Smooth muscle cell of the umbilical artery (primary cell): ENCODE results near the gene TAF4B. TPM values are rescaled to one million over a fixed set of nuclear protein-coding genes. Genes with fewer than 3 reads are reported as not detected.

Source experiments
- total RNA-seq: library from RNA; depleted of rRNA; stranded (reverse); fragments of >200 nt; gene quantifications from 2 replicates; pipeline ENCODE4 v1.2.3, GENCODE V29; 2014

Gene TAF4B
- total RNA-seq = 1.5 and 1.9 TPM in 2 replicates

GRCh38 chr18:26226229-26227050 lies at the start of gene TAF4B:
Gene TAF4B, plus strand, starts transcription at chr18:26226445. Its CDS starts 489 bp downstream, at chr18:26226934.

Other genes with a start within 250 kb of the TAF4B start
- gene SS18, start 135.8 kb upstream of the TAF4B start, total RNA-seq = 143 and 156 TPM in 2 replicates
- gene PSMA8, start 92.6 kb upstream of the TAF4B start, total RNA-seq = not detected in 2 replicates